Measurements from ENCODE around the gene FAM107B.

FAM107B gene

GRCh38 chr10:14658331-14659127 lies 116.2 kb downstream of the FAM107B start:
- H3K27me3 ChIP-seq (ENCODE audit: control insufficient read depth in 1 of 2, insufficient read depth in 2 of 2, low read length in 2 of 2) = no peaks in the 10 kb centered on the region
- no peaks in the 10 kb centered on the region for H3K36me3 ChIP-seq (ENCODE audit: control insufficient read depth in 1 of 2, insufficient read depth in 2 of 2, low read length in 2 of 2)
- H3K9me3 ChIP-seq (ENCODE audit: control insufficient read depth in 1 of 2, low read length in 2 of 2) = no peaks in the 10 kb centered on the region
- H3K27ac ChIP-seq (ENCODE audit: low read depth, low read length) = no peak overlapping the region
- H3K9ac ChIP-seq (ENCODE audit: low read depth in 1 of 2, low read length in 2 of 2) = no peak overlapping the region
- peaks cover 8 to 15% of the 10 kb centered on the region in 2 donors for H3K4me1 ChIP-seq (ENCODE audit: control insufficient read depth in 1 of 2, insufficient read depth in 2 of 2, low read length in 2 of 2)
- no peak overlapping the region for H3K4me3 ChIP-seq (ENCODE audit: low read depth in 1 of 2, low read length in 2 of 2)

- no peaks in the 10 kb centered on the region for H3K27me3 ChIP-seq (ENCODE audit: control insufficient read depth in 1 of 2, insufficient read depth in 2 of 2, low read length in 2 of 2)
- no peak overlapping the region for H3K4me3 ChIP-seq (ENCODE audit: low read depth in 1 of 2, low read length in 2 of 2)
- no peak overlapping the region for H3K27ac ChIP-seq (ENCODE audit: low read depth, low read length)
- H3K4me1 ChIP-seq (ENCODE audit: control insufficient read depth in 1 of 2, insufficient read depth in 2 of 2, low read length in 2 of 2) = peaks cover 9 to 22% of the 10 kb centered on the region in 2 donors
- no peaks in the 10 kb centered on the region for H3K9me3 ChIP-seq (ENCODE audit: control insufficient read depth in 1 of 2, low read length in 2 of 2)
- no peaks in the 10 kb centered on the region for H3K36me3 ChIP-seq (ENCODE audit: control insufficient read depth in 1 of 2, insufficient read depth in 2 of 2, low read length in 2 of 2)
- H3K9ac ChIP-seq (ENCODE audit: low read depth in 1 of 2, low read length in 2 of 2) = no peak overlapping the region
Measured at GRCh38 chr10:14656052-14656730, 118.5 kb downstream of the FAM107B start.

- no peak overlapping the region for H3K27ac ChIP-seq (ENCODE audit: low read depth, low read length)
Measured at GRCh38 chr10:14654821-14655382, 119.8 kb downstream of the FAM107B start.

GRCh38 chr10:14653271-14654161 lies 121.2 kb downstream of the FAM107B start:
- H3K4me1 ChIP-seq (ENCODE audit: control insufficient read depth in 1 of 2, insufficient read depth in 2 of 2, low read length in 2 of 2) = peaks cover 12 to 20% of the 10 kb centered on the region in 2 donors
- no peaks in the 10 kb centered on the region for H3K9me3 ChIP-seq (ENCODE audit: control insufficient read depth in 1 of 2, low read length in 2 of 2)
- no peak overlapping the region for H3K4me3 ChIP-seq (ENCODE audit: low read depth in 1 of 2, low read length in 2 of 2)
- no peaks in the 10 kb centered on the region for H3K36me3 ChIP-seq (ENCODE audit: control insufficient read depth in 1 of 2, insufficient read depth in 2 of 2, low read length in 2 of 2)
- no peak overlapping the region for H3K9ac ChIP-seq (ENCODE audit: low read depth in 1 of 2, low read length in 2 of 2)
- H3K27me3 ChIP-seq (ENCODE audit: control insufficient read depth in 1 of 2, insufficient read depth in 2 of 2, low read length in 2 of 2) = no peaks in the 10 kb centered on the region
- H3K27ac ChIP-seq (ENCODE audit: low read depth, low read length) = no peak overlapping the region

More at GRCh38 chr10:14654821-14655382, 119.8 kb downstream of the FAM107B start:
- peaks cover 7 to 12% of the 10 kb centered on the region in 2 donors for H3K4me1 ChIP-seq (ENCODE audit: control insufficient read depth in 1 of 2, insufficient read depth in 2 of 2, low read length in 2 of 2)
- H3K4me3 ChIP-seq (ENCODE audit: low read depth in 1 of 2, low read length in 2 of 2) = no peak overlapping the region
- H3K27me3 ChIP-seq (ENCODE audit: control insufficient read depth in 1 of 2, insufficient read depth in 2 of 2, low read length in 2 of 2) = no peaks in the 10 kb centered on the region
- no peak overlapping the region for H3K9ac ChIP-seq (ENCODE audit: low read depth in 1 of 2, low read length in 2 of 2)
- H3K9me3 ChIP-seq (ENCODE audit: control insufficient read depth in 1 of 2, low read length in 2 of 2) = no peaks in the 10 kb centered on the region
- no peaks in the 10 kb centered on the region for H3K36me3 ChIP-seq (ENCODE audit: control insufficient read depth in 1 of 2, insufficient read depth in 2 of 2, low read length in 2 of 2)

- H3K27me3 ChIP-seq (ENCODE audit: control insufficient read depth in 1 of 2, insufficient read depth in 2 of 2, low read length in 2 of 2) = no peaks in the 10 kb centered on the region
- peaks cover 19 to 26% of the 10 kb centered on the region in 2 donors for H3K4me1 ChIP-seq (ENCODE audit: control insufficient read depth in 1 of 2, insufficient read depth in 2 of 2, low read length in 2 of 2)
- no peak overlapping the region for H3K27ac ChIP-seq (ENCODE audit: low read depth, low read length)
- H3K9ac ChIP-seq (ENCODE audit: low read depth in 1 of 2, low read length in 2 of 2) = no peak overlapping the region
- no peaks in the 10 kb centered on the region for H3K9me3 ChIP-seq (ENCODE audit: control insufficient read depth in 1 of 2, low read length in 2 of 2)
- no peaks in the 10 kb centered on the region for H3K36me3 ChIP-seq (ENCODE audit: control insufficient read depth in 1 of 2, insufficient read depth in 2 of 2, low read length in 2 of 2)
- no peak overlapping the region for H3K4me3 ChIP-seq (ENCODE audit: low read depth in 1 of 2, low read length in 2 of 2)
Measured at GRCh38 chr10:14652816-14653215, 121.9 kb downstream of the FAM107B start.

GRCh38 chr10:14652067-14652466 lies 122.6 kb downstream of the FAM107B start:
- H3K4me3 ChIP-seq (ENCODE audit: low read depth in 1 of 2, low read length in 2 of 2) = no peak overlapping the region
- no peaks in the 10 kb centered on the region for H3K27me3 ChIP-seq (ENCODE audit: control insufficient read depth in 1 of 2, insufficient read depth in 2 of 2, low read length in 2 of 2)
- H3K9ac ChIP-seq (ENCODE audit: low read depth in 1 of 2, low read length in 2 of 2) = no peak overlapping the region
- peaks cover 23 to 26% of the 10 kb centered on the region in 2 donors for H3K4me1 ChIP-seq (ENCODE audit: control insufficient read depth in 1 of 2, insufficient read depth in 2 of 2, low read length in 2 of 2)
- no peak overlapping the region for H3K27ac ChIP-seq (ENCODE audit: low read depth, low read length)
- no peaks in the 10 kb centered on the region for H3K36me3 ChIP-seq (ENCODE audit: control insufficient read depth in 1 of 2, insufficient read depth in 2 of 2, low read length in 2 of 2)
- no peaks in the 10 kb centered on the region for H3K9me3 ChIP-seq (ENCODE audit: control insufficient read depth in 1 of 2, low read length in 2 of 2)

GRCh38 chr10:14649739-14650138 lies 125.0 kb downstream of the FAM107B start:
- Histone ChIP-seq H3K4me3 (ENCODE audit: low read depth in 1 of 2, low read length in 2 of 2) (no peak overlapping the region), H3K36me3 (ENCODE audit: control insufficient read depth in 1 of 2, insufficient read depth in 2 of 2, low read length in 2 of 2) (no peaks in the 10 kb centered on the region), H3K9ac (ENCODE audit: low read depth in 1 of 2, low read length in 2 of 2) (no peak overlapping the region), H3K9me3 (ENCODE audit: control insufficient read depth in 1 of 2, low read length in 2 of 2) (no peaks in the 10 kb centered on the region), H3K27ac (ENCODE audit: low read depth, low read length) (no peak overlapping the region), H3K4me1 (ENCODE audit: control insufficient read depth in 1 of 2, insufficient read depth in 2 of 2, low read length in 2 of 2) (peaks cover 23 to 26% of the 10 kb centered on the region in 2 donors), H3K27me3 (ENCODE audit: control insufficient read depth in 1 of 2, insufficient read depth in 2 of 2, low read length in 2 of 2) (no peaks in the 10 kb centered on the region)

GRCh38 chr10:14648946-14649345 lies 125.8 kb downstream of the FAM107B start:
- no peaks in the 10 kb centered on the region for H3K9me3 ChIP-seq (ENCODE audit: control insufficient read depth in 1 of 2, low read length in 2 of 2)
- no peaks in the 10 kb centered on the region for H3K36me3 ChIP-seq (ENCODE audit: control insufficient read depth in 1 of 2, insufficient read depth in 2 of 2, low read length in 2 of 2)
- H3K4me3 ChIP-seq (ENCODE audit: low read depth in 1 of 2, low read length in 2 of 2) = peak overlapping the region in 1 of 2 donors; percentile 33
- H3K4me1 ChIP-seq (ENCODE audit: control insufficient read depth in 1 of 2, insufficient read depth in 2 of 2, low read length in 2 of 2) = peaks cover 22 to 25% of the 10 kb centered on the region in 2 donors
- peak overlapping the region in 1 of 2 donors; percentile 61 for H3K9ac ChIP-seq (ENCODE audit: low read depth in 1 of 2, low read length in 2 of 2)
- H3K27me3 ChIP-seq (ENCODE audit: control insufficient read depth in 1 of 2, insufficient read depth in 2 of 2, low read length in 2 of 2) = no peaks in the 10 kb centered on the region
- H3K27ac ChIP-seq (ENCODE audit: low read depth, low read length) = peak overlapping the region; percentile 60

- Histone ChIP-seq H3K4me1 (ENCODE audit: control insufficient read depth in 1 of 2, insufficient read depth in 2 of 2, low read length in 2 of 2) (peaks cover 17 to 18% of the 10 kb centered on the region in 2 donors), H3K9me3 (ENCODE audit: control insufficient read depth in 1 of 2, low read length in 2 of 2) (no peaks in the 10 kb centered on the region), H3K9ac (ENCODE audit: low read depth in 1 of 2, low read length in 2 of 2) (peak overlapping the region in 1 of 2 donors; percentile 61), H3K4me3 (ENCODE audit: low read depth in 1 of 2, low read length in 2 of 2) (peak overlapping the region; percentile 33 to 44), H3K27me3 (ENCODE audit: control insufficient read depth in 1 of 2, insufficient read depth in 2 of 2, low read length in 2 of 2) (no peaks in the 10 kb centered on the region), H3K27ac (ENCODE audit: low read depth, low read length) (peak overlapping the region; percentile 60), H3K36me3 (ENCODE audit: control insufficient read depth in 1 of 2, insufficient read depth in 2 of 2, low read length in 2 of 2) (no peaks in the 10 kb centered on the region)
Measured at GRCh38 chr10:14648005-14648765, 126.5 kb downstream of the FAM107B start.

Data from duodenal mucosa (tissue), 2 donors.